HG02642 (cell line): ENCODE results near the gene RB1.
A peak's percentile ranks its signal among the peaks of the same experiment; 100 is the strongest.
"Not testable (repeated sequence)": the region's sequence is repeated elsewhere in the genome, so short reads cannot be mapped to it uniquely, and the experiment has no call there.

ENCODE experiments used
- ATAC-seq: cut with Tn5 transposase; IDR thresholded peaks from one replicate; pipeline ENCODE4 v1.9.1; 2021; ENCODE audit warnings: mild to moderate bottlenecking; ENCODE audit not compliant: unreplicated experiment, poor library complexity

Gene RB1

GRCh38 chr13:48443442-48444208, 140.1 kb downstream of the RB1 start:
- ATAC-seq, result no peak

GRCh38 chr13:48446464-48446863, 142.9 kb downstream of the RB1 start:
- no peak for ATAC-seq

- no peak for ATAC-seq
Measured at GRCh38 chr13:48448285-48448958, 144.9 kb downstream of the RB1 start.

- no peak for ATAC-seq
Measured at GRCh38 chr13:48448959-48449614, 145.5 kb downstream of the RB1 start.

GRCh38 chr13:48449656-48450055, 146.1 kb downstream of the RB1 start:
- no peak for ATAC-seq

- not testable (repeated sequence) for ATAC-seq
Measured at GRCh38 chr13:48451196-48451595, 147.6 kb downstream of the RB1 start.

GRCh38 chr13:48456546-48456945, 153.0 kb downstream of the RB1 start:
- no peak for ATAC-seq

GRCh38 chr13:48457578-48458242, 154.2 kb downstream of the RB1 start:
- ATAC-seq, result no peak

GRCh38 chr13:48475230-48475629, 171.7 kb downstream of the RB1 start:
- ATAC-seq, result no peak

GRCh38 chr13:48476215-48476614, 172.7 kb downstream of the RB1 start:
- no peak for ATAC-seq

- no peak for ATAC-seq
Measured at GRCh38 chr13:48476686-48477085, 173.1 kb downstream of the RB1 start.

GRCh38 chr13:48477191-48477855, 173.8 kb downstream of the RB1 start:
- peak; percentile 43 for ATAC-seq

GRCh38 chr13:48478391-48478790, 174.8 kb downstream of the RB1 start:
- ATAC-seq, result no peak

- no peak for ATAC-seq
Measured at GRCh38 chr13:48483575-48483974, 180.0 kb downstream of the RB1 start.

- ATAC-seq, result no peak
Measured at GRCh38 chr13:48485432-48485831, 181.9 kb downstream of the RB1 start.

- no peak for ATAC-seq
Measured at GRCh38 chr13:48486362-48486761, 182.8 kb downstream of the RB1 start.

GRCh38 chr13:48486836-48487235, 183.3 kb downstream of the RB1 start:
- ATAC-seq, result no peak

- ATAC-seq, result no peak
Measured at GRCh38 chr13:48487968-48488367, 184.4 kb downstream of the RB1 start.

- ATAC-seq, result no peak
Measured at GRCh38 chr13:48488995-48489394, 185.4 kb downstream of the RB1 start.

- no peak for ATAC-seq
Measured at GRCh38 chr13:48489666-48490065, 186.1 kb downstream of the RB1 start.
